Uterus (tissue), 2 donors: ENCODE measurements around the gene LEPR.

Experiments used
- POLR2A ChIP-seq, 2 donors: fragments of 450-650 bp; IDR thresholded peaks; one replicate each; pipeline ENCODE4 v1.6.1; 2016; ENCODE audit warnings: antibody characterized with exemption in 2 of 2, mild to moderate bottlenecking in 1 of 2, moderate library complexity in 1 of 2
- TF ChIP-seq, protein P1 (sequence below), 4 experiments: fragments of 200-600 bp in 2 of 4; fragments of 450-650 bp in 2 of 4; sonication (generic) in 2 of 4; IDR thresholded peaks; one replicate each; pipeline ENCODE4 v1.5.1; 2016 to 2019; ENCODE audit warnings: antibody characterized with exemption in 4 of 4, mild to moderate bottlenecking in 2 of 4, moderate library complexity in 1 of 4

DNA sequence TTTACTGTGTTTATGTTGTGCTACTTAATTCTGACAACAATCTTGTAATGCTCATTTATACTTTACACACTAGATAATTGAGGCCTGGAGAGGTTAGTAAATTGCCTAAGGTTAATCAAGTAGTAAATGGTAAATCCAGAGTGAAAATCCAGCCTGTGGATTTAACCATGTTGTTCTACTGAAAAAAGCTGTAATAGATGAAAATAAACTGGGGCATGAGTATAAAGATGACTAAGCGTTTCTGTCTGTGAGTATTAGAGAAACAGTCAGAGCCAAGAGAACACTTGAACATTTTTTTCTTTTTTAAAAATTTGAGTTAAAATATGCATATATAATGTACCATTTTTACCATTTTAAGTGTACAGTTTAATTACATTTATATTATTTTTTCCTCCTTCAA lies 47.9 kb upstream of the LEPR start:
- no peak for TF ChIP-seq POLR2A (IDR thresholded peaks at IDR 0.05)
- TF ChIP-seq, protein P1, sequence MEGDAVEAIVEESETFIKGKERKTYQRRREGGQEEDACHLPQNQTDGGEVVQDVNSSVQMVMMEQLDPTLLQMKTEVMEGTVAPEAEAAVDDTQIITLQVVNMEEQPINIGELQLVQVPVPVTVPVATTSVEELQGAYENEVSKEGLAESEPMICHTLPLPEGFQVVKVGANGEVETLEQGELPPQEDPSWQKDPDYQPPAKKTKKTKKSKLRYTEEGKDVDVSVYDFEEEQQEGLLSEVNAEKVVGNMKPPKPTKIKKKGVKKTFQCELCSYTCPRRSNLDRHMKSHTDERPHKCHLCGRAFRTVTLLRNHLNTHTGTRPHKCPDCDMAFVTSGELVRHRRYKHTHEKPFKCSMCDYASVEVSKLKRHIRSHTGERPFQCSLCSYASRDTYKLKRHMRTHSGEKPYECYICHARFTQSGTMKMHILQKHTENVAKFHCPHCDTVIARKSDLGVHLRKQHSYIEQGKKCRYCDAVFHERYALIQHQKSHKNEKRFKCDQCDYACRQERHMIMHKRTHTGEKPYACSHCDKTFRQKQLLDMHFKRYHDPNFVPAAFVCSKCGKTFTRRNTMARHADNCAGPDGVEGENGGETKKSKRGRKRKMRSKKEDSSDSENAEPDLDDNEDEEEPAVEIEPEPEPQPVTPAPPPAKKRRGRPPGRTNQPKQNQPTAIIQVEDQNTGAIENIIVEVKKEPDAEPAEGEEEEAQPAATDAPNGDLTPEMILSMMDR (IDR thresholded peaks at IDR 0.05): no peak
